Stomach (tissue), 4 donors: ENCODE results near the gene AVEN.
"Not testable (repeated sequence)": the region's sequence is repeated elsewhere in the genome, so short reads cannot be mapped to it uniquely, and the experiment has no call there.

Experiments used
- POLR2A ChIP-seq, 4 donors: fragments of 450-650 bp; IDR thresholded peaks; one replicate each; pipeline ENCODE4 v1.6.1; 2016; ENCODE audit warnings: antibody characterized with exemption in 4 of 4, control low read depth in 2 of 4, mild to moderate bottlenecking in 1 of 4, moderate library complexity in 1 of 4
- TF ChIP-seq, protein P1 (sequence below), 7 experiments: fragments of 450-650 bp in 4 of 7; fragments of 200-600 bp in 3 of 7; sonication (generic) in 3 of 7; IDR thresholded peaks; one replicate each; pipeline ENCODE4 v1.5.1; 2016 to 2019; ENCODE audit warnings: antibody characterized with exemption in 7 of 7, control low read depth in 2 of 7, mild to moderate bottlenecking in 1 of 7

DNA sequence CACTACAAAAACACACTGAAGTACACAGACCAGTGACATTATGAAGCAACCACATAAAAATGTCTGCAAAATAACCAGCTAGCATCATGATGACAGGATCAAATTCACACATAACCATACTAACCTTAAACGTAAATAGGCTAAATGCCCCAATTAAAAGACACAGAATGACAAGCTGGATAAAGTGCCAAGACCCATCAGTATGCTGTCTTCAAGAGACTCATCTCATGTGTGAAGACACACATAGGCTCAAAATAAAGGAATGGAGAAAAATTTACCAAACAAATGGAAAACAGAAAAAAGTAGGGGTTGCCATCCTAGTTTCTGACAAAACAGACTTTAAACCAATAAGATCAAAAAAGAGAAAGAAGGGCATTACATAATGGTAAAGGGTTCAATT, 11.4 kb upstream of the AVEN start:
- TF ChIP-seq, protein P1, sequence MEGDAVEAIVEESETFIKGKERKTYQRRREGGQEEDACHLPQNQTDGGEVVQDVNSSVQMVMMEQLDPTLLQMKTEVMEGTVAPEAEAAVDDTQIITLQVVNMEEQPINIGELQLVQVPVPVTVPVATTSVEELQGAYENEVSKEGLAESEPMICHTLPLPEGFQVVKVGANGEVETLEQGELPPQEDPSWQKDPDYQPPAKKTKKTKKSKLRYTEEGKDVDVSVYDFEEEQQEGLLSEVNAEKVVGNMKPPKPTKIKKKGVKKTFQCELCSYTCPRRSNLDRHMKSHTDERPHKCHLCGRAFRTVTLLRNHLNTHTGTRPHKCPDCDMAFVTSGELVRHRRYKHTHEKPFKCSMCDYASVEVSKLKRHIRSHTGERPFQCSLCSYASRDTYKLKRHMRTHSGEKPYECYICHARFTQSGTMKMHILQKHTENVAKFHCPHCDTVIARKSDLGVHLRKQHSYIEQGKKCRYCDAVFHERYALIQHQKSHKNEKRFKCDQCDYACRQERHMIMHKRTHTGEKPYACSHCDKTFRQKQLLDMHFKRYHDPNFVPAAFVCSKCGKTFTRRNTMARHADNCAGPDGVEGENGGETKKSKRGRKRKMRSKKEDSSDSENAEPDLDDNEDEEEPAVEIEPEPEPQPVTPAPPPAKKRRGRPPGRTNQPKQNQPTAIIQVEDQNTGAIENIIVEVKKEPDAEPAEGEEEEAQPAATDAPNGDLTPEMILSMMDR (IDR thresholded peaks at IDR 0.05): not testable (repeated sequence)
- not testable (repeated sequence) for TF ChIP-seq POLR2A (IDR thresholded peaks at IDR 0.05)
